ENCODE data around the gene ITGB6. TPM values are rescaled to one million over a fixed set of nuclear protein-coding genes. Genes with fewer than 3 reads are reported as not detected.
A peak's percentile ranks its signal among the peaks of the same experiment; 100 is the strongest.

Gene ITGB6
- total RNA-seq, 2 donors from 2014 or later = 7.3 to 12.3 TPM

GRCh38 chr2:160208655-160209515 lies 8.8 kb upstream of the ITGB6 start:
- TF ChIP-seq POLR2AphosphoS5 (IDR thresholded peaks at IDR 0.05) (no peak), POLR2A (IDR thresholded peaks at IDR 0.05) (no peak)
- TF ChIP-seq, protein P1, sequence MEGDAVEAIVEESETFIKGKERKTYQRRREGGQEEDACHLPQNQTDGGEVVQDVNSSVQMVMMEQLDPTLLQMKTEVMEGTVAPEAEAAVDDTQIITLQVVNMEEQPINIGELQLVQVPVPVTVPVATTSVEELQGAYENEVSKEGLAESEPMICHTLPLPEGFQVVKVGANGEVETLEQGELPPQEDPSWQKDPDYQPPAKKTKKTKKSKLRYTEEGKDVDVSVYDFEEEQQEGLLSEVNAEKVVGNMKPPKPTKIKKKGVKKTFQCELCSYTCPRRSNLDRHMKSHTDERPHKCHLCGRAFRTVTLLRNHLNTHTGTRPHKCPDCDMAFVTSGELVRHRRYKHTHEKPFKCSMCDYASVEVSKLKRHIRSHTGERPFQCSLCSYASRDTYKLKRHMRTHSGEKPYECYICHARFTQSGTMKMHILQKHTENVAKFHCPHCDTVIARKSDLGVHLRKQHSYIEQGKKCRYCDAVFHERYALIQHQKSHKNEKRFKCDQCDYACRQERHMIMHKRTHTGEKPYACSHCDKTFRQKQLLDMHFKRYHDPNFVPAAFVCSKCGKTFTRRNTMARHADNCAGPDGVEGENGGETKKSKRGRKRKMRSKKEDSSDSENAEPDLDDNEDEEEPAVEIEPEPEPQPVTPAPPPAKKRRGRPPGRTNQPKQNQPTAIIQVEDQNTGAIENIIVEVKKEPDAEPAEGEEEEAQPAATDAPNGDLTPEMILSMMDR (IDR thresholded peaks at IDR 0.05) = no peak
- Histone ChIP-seq H3K9me3 (no peaks in the 10 kb centered on the region), H3K36me3 (no peaks in the 10 kb centered on the region), H3K4me3 (no peak overlapping the region), H3K4me1 (replicated peaks) (no peaks in the 10 kb centered on the region), H3K27ac (no peak overlapping the region), H3K27me3 (replicated peaks; ENCODE audit: insufficient read depth) (no peaks in the 10 kb centered on the region)
- WGBS = 88% methylated on average over 11 of the region's 11 CpGs
- no peak for DNase-seq (ENCODE audit: low spot score)
- intact Hi-C loops (cut with DNase I) = no loop called here

DNA sequence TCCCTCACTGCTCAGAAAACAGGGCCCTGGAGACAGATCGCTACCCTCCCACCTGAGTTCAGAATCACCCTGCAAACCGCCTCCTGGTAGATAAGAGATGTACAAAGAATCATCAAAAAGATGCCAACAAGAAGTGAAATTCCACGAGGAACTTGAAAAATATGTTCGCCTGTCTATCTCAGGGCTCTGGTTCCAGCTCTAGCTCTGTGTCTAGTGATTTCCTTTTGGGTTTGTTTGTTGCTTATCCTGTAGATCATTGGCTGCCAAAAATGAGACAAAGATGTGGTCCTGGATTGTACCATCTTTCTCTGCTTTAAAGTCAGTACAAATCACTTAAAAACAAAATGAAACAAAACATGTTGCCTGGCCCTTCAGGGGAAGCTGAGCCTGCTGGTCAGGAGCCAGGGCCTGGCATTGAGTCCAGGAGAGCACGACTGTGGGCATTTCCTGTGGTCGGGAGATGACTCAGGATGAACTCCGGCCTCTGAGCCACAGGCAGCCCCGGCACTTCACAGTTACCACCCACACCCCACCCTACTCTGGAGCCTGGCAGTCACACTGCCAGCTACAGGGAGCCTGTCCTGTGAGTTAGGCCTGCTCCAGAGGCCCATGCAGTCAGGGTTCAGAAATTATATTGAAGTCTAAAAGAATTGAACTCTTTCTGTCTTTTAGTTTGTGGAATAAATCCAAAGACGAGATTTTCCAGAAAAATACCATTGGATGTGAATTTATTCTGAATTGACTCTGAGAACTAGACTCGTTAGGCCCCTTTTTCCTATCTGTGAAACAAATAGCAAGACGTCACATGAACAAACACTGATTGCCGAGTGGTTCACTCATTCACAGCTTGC lies 8.0 kb upstream of the ITGB6 start:
- no peak for TF ChIP-seq POLR2A (IDR thresholded peaks at IDR 0.05)
- peak; percentile 9 for TF ChIP-seq POLR2AphosphoS5 (IDR thresholded peaks at IDR 0.05)
- 48% methylated on average over 12 of the region's 12 CpGs for WGBS
- Histone ChIP-seq H3K27me3 (replicated peaks; ENCODE audit: insufficient read depth) (no peaks in the 10 kb centered on the region), H3K4me3 (no peak overlapping the region), H3K27ac (no peak overlapping the region), H3K36me3 (no peaks in the 10 kb centered on the region), H3K4me1 (replicated peaks) (no peaks in the 10 kb centered on the region), H3K9me3 (no peaks in the 10 kb centered on the region)
- peak; percentile 47 for DNase-seq (ENCODE audit: low spot score)
- intact Hi-C loops (cut with DNase I) = no loop called here

GRCh38 chr2:160207271-160207670 lies 7.2 kb upstream of the ITGB6 start:
- TF ChIP-seq POLR2AphosphoS5 (IDR thresholded peaks at IDR 0.05) (no peak), POLR2A (IDR thresholded peaks at IDR 0.05) (no peak)
- TF ChIP-seq, protein P1 (IDR thresholded peaks at IDR 0.05) = no peak
- Histone ChIP-seq H3K27ac (no peak overlapping the region), H3K27me3 (replicated peaks; ENCODE audit: insufficient read depth) (no peaks in the 10 kb centered on the region), H3K4me1 (replicated peaks) (no peaks in the 10 kb centered on the region), H3K9me3 (no peaks in the 10 kb centered on the region), H3K4me3 (no peak overlapping the region), H3K36me3 (no peaks in the 10 kb centered on the region)
- intact Hi-C loops (cut with DNase I) = no loop called here
- no peak for DNase-seq (ENCODE audit: low spot score)
- 43% methylated on average over 4 of the region's 4 CpGs for whole genome bisulfite sequencing

DNA sequence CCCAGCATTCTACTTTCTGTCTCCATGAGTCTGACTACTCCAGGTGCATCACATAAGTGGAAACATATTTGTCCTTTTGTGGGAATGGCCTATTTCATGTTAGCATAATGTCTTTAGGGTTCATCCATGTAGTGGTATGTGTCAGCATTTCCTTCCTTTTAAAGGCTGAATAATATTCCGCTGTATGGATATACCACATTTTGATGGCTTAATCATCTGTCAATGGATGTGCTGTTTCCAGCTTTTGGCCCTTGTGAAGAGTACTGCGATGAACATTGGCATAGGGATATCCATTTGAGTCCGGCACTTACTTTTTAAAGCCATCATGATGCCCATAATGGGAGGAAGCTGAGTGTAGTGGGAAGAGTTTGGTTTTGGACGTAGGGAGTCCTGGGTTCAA lies 6.4 kb upstream of the ITGB6 start:
- intact Hi-C loops (cut with DNase I) = no loop called here
- Histone ChIP-seq H3K4me3 (no peak overlapping the region), H3K4me1 (replicated peaks) (no peaks in the 10 kb centered on the region), H3K27ac (no peak overlapping the region), H3K9me3 (no peaks in the 10 kb centered on the region), H3K36me3 (no peaks in the 10 kb centered on the region), H3K27me3 (replicated peaks; ENCODE audit: insufficient read depth) (no peaks in the 10 kb centered on the region)
- DNase-seq (ENCODE audit: low spot score) = no peak
- WGBS = 78% methylated on average over 4 of the region's 4 CpGs
- no peak for TF ChIP-seq POLR2AphosphoS5 (IDR thresholded peaks at IDR 0.05)
- no peak for TF ChIP-seq POLR2A (IDR thresholded peaks at IDR 0.05)
- TF ChIP-seq, protein P1 (IDR thresholded peaks at IDR 0.05) = no peak

GRCh38 chr2:160205505-160205904 lies 5.4 kb upstream of the ITGB6 start:
- H3K9me3 ChIP-seq = no peaks in the 10 kb centered on the region
- peak overlapping the region in 1 of 2 donors; percentile 13 for H3K27ac ChIP-seq
- no peaks in the 10 kb centered on the region for H3K27me3 ChIP-seq (replicated peaks; ENCODE audit: insufficient read depth)
- 57% methylated on average over 7 of the region's 7 CpGs for WGBS
- peak; percentile 60 for TF ChIP-seq POLR2AphosphoS5 (IDR thresholded peaks at IDR 0.05)
- TF ChIP-seq, protein P1 (IDR thresholded peaks at IDR 0.05) = no peak
- DNase-seq (ENCODE audit: low spot score) = peak; percentile 87
- H3K36me3 ChIP-seq = no peaks in the 10 kb centered on the region
- H3K4me1 ChIP-seq (replicated peaks) = no peaks in the 10 kb centered on the region
- H3K4me3 ChIP-seq = no peak overlapping the region
- intact Hi-C loops (cut with DNase I) = no loop called here
